ENCODE results near the gene USP13.
"Not testable (repeated sequence)": the region's sequence is repeated elsewhere in the genome, so short reads cannot be mapped to it uniquely, and the experiment has no call there.

DNA sequence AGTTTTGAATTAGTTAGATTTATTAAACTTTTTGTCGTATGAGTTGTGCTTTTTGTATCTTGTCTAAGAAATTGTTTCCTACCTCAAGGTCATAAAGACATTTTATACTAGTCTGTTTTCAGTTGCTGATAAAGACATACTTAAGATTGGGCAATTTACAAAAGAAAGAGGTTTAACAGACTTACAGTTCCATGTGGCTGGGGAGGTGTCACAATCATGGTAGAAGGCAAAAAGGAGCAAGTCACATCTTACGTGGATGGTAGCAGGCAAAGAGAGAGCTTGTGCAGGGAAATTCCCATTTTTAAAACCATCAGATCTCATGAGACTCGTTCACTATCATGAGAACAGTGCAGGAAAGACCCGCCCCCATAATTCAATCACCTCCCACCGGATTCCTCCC lies 30.4 kb downstream of the USP13 start:
- TF ChIP-seq CTCF (IDR thresholded peaks at IDR 0.05); TCF7L2 (IDR thresholded peaks at IDR 0.05; ENCODE audit: low read depth, low read length): not testable (repeated sequence)
- TF ChIP-seq, protein P1, sequence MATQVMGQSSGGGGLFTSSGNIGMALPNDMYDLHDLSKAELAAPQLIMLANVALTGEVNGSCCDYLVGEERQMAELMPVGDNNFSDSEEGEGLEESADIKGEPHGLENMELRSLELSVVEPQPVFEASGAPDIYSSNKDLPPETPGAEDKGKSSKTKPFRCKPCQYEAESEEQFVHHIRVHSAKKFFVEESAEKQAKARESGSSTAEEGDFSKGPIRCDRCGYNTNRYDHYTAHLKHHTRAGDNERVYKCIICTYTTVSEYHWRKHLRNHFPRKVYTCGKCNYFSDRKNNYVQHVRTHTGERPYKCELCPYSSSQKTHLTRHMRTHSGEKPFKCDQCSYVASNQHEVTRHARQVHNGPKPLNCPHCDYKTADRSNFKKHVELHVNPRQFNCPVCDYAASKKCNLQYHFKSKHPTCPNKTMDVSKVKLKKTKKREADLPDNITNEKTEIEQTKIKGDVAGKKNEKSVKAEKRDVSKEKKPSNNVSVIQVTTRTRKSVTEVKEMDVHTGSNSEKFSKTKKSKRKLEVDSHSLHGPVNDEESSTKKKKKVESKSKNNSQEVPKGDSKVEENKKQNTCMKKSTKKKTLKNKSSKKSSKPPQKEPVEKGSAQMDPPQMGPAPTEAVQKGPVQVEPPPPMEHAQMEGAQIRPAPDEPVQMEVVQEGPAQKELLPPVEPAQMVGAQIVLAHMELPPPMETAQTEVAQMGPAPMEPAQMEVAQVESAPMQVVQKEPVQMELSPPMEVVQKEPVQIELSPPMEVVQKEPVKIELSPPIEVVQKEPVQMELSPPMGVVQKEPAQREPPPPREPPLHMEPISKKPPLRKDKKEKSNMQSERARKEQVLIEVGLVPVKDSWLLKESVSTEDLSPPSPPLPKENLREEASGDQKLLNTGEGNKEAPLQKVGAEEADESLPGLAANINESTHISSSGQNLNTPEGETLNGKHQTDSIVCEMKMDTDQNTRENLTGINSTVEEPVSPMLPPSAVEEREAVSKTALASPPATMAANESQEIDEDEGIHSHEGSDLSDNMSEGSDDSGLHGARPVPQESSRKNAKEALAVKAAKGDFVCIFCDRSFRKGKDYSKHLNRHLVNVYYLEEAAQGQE (IDR thresholded peaks at IDR 0.05; ENCODE audit: insufficient read depth in 1 of 2, low read depth in 2 of 2, low read length in 1 of 2), result not testable (repeated sequence)
